Lower lobe of right lung (tissue), 2 donors: ENCODE measurements around the gene PTN. TPM values are rescaled to one million over a fixed set of nuclear protein-coding genes. Genes with fewer than 3 reads are reported as not detected.

Experiments used
- ATAC-seq, 2 donors: fragments of 200-7000 bp; cut with Tn5 transposase; one replicate each; pipeline ENCODE4 v1.9.1; 2020 to 2022; ENCODE audit warnings: mild to moderate bottlenecking in 2 of 2, moderate library complexity in 2 of 2
- DNase-seq: peaks from one replicate; pipeline ENCODE4 v3.0.0-alpha.2; 2020
- H3K27ac ChIP-seq: fragments of 200-600 bp; one replicate; pipeline ENCODE4 v1.8.0; 2022
- H3K27me3 ChIP-seq: fragments of 200-600 bp; one replicate; pipeline ENCODE4 v1.8.0; 2022; ENCODE audit warnings: low read depth
- H3K36me3 ChIP-seq: fragments of 200-600 bp; one replicate; pipeline ENCODE4 v1.8.0; 2022; ENCODE audit warnings: mild to moderate bottlenecking
- H3K4me1 ChIP-seq: fragments of 200-600 bp; one replicate; pipeline ENCODE4 v1.8.0; 2022
- H3K4me3 ChIP-seq: fragments of 200-600 bp; one replicate; pipeline ENCODE4 v1.8.0; 2022; ENCODE audit warnings: mild to moderate bottlenecking
- H3K9me3 ChIP-seq: fragments of 200-600 bp; one replicate; pipeline ENCODE4 v1.8.0; 2022
- CTCF ChIP-seq: fragments of 200-600 bp; IDR thresholded peaks from one replicate; pipeline ENCODE4 v1.8.0; 2022; ENCODE audit warnings: antibody characterized with exemption, mild to moderate bottlenecking
- intact Hi-C: fragments of 100-400 bp; cut with DNase I; formaldehyde crosslinking; loops from one replicate; pipeline ENCODE4 v1.11.0; 2022
- total RNA-seq: library from RNA; stranded (reverse); fragmentation: NEBNext Ultra II Directional; extraction: Animal tissue kit (Norgen Biotek cat#: 25700); gene quantifications from one replicate; pipeline ENCODE4 v1.2.1, GENCODE V29; 2021
- donor health status: DM: no; HTN: yes; CAD: no; lungs with severe emphysema.

The PTN gene
- total RNA-seq, 1 donor from 2014 or later: 6.3 TPM

- Histone ChIP-seq H3K9me3 (peaks cover 8% of the 10 kb centered on the region), H3K27ac (no peak overlapping the region), H3K27me3 (no peaks in the 10 kb centered on the region), H3K4me3 (no peak overlapping the region), H3K4me1 (no peaks in the 10 kb centered on the region), H3K36me3 (no peaks in the 10 kb centered on the region)
- no peak for ATAC-seq
- intact Hi-C loops: no loop called here
- TF ChIP-seq CTCF: no peak
- no peak for DNase-seq
Measured at GRCh38 chr7:137373507-137373906, 30.0 kb upstream of the PTN start.

GRCh38 chr7:137371616-137372015 lies 28.1 kb upstream of the PTN start:
- no peak for TF ChIP-seq CTCF
- H3K27me3 ChIP-seq: no peaks in the 10 kb centered on the region
- intact Hi-C loops: no loop called here
- DNase-seq: no peak
- H3K4me1 ChIP-seq: no peaks in the 10 kb centered on the region
- no peak for ATAC-seq
- H3K36me3 ChIP-seq: no peaks in the 10 kb centered on the region
- H3K9me3 ChIP-seq: peaks cover 3% of the 10 kb centered on the region
- H3K4me3 ChIP-seq: no peak overlapping the region
- H3K27ac ChIP-seq: no peak overlapping the region

DNA sequence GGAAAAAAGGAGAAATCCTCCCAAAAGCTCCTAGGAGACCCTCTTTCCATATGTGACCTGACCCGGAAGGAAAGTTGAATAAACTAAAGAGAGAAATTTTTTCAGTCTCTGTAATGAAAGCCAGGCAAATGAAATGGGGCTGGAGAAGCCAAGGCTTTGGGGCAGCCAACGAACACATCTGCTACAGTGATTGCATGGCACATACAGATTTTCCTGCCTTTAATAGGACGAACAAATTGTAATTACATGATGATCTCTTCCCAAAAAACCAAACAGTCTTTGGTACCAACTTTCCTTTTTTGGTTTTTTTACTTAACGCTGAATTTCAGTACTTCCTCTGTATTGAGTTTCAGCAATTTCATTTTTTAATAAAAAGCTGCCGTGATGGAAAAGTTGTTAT lies 23.5 kb upstream of the PTN start:
- H3K9me3 ChIP-seq: peaks cover 3% of the 10 kb centered on the region
- no peaks in the 10 kb centered on the region for H3K36me3 ChIP-seq
- DNase-seq: no peak
- H3K4me1 ChIP-seq: no peaks in the 10 kb centered on the region
- no peak overlapping the region for H3K27ac ChIP-seq
- H3K4me3 ChIP-seq: no peak overlapping the region
- H3K27me3 ChIP-seq: no peaks in the 10 kb centered on the region
- intact Hi-C loops: no loop called here
- no peak for ATAC-seq
- no peak for TF ChIP-seq CTCF

GRCh38 chr7:137363683-137364082 lies 20.1 kb upstream of the PTN start:
- Histone ChIP-seq H3K27me3 (no peaks in the 10 kb centered on the region), H3K4me3 (no peak overlapping the region), H3K9me3 (peaks cover 9% of the 10 kb centered on the region), H3K4me1 (no peaks in the 10 kb centered on the region), H3K27ac (no peak overlapping the region), H3K36me3 (no peaks in the 10 kb centered on the region)
- intact Hi-C loops: no loop called here
- DNase-seq (no peak), ATAC-seq (no peak)
- no peak for TF ChIP-seq CTCF

GRCh38 chr7:137360087-137360679 lies 16.6 kb upstream of the PTN start:
- no peak for TF ChIP-seq CTCF
- DNase-seq (no peak), ATAC-seq (no peak)
- no peak overlapping the region for H3K4me3 ChIP-seq
- H3K4me1 ChIP-seq: no peaks in the 10 kb centered on the region
- no peaks in the 10 kb centered on the region for H3K27me3 ChIP-seq
- H3K36me3 ChIP-seq: no peaks in the 10 kb centered on the region
- H3K9me3 ChIP-seq: peaks cover 9% of the 10 kb centered on the region
- H3K27ac ChIP-seq: no peak overlapping the region
- intact Hi-C loops: no loop called here

GRCh38 chr7:137354961-137355360 lies 11.4 kb upstream of the PTN start:
- Histone ChIP-seq H3K4me1 (no peaks in the 10 kb centered on the region), H3K27me3 (no peaks in the 10 kb centered on the region), H3K27ac (no peak overlapping the region), H3K36me3 (no peaks in the 10 kb centered on the region), H3K4me3 (no peak overlapping the region), H3K9me3 (no peaks in the 10 kb centered on the region)
- TF ChIP-seq CTCF: no peak
- ATAC-seq (no peak), DNase-seq (no peak)
- intact Hi-C loops: no loop called here
